ENCODE data around the gene LRRFIP1. TPM values are rescaled to one million over a fixed set of nuclear protein-coding genes. Genes with fewer than 3 reads are reported as not detected.

LRRFIP1 gene
- total RNA-seq, 1 donor from 2014 or later, result 33.6 TPM

DNA sequence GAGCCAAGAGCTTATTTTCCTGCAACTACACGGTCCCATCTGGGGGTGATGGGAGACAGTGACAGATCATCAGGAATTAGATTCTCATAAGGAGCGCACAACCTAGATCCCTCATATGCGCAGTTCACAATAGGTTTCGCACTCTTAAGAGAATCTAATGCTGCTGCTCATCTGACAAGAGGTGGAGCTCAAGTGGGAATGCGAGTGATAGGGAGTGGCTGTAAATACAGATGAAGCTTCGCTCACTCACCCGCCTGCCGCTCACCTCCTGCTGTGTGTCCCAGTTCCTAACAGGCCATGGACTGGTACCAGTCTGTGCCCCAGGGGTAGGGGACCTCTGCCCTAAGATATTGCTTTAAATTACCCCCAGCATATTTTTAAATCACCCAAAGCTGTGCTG lies 10.8 kb downstream of the LRRFIP1 start:
- no peak for DNase-seq (ENCODE audit: low spot score)
- no peak for ATAC-seq

DNA sequence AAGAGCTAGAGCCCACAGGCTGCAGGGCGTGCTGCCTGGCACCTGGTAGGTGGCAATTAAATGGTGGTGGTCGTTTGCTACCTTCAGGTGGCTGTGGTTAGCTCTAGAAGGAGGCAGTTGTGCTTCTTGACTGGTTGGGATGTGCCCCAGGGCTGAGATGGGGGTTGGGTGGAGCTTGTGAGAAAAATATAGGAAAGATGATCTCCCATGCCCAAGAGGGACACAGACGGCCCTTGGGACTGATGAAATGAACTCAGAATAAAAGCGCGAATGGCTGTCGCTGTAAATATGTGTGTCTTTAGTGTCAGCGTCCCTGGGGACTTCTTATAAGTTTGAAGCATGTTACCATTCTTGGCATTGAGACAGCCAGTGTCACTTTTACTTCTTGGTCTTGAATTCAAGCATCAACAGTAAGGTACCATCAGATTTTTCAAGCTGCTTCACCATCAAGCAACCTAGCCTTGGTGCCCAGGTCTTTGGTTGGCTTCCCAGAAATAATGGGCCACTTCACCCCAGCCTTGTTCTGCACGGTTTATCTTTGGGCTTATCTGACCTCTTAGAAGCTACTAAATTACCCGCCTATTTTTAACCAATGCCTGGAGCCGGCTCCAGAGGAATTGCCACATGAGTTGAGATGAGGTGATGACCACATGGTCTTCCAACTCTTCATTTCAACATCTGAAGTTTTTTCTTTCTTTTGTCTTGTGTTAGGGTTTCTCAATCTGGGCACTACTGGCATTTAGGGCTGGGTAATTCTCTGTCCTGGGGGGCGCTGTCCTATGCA lies 11.9 kb downstream of the LRRFIP1 start:
- DNase-seq (ENCODE audit: low spot score) (no peak), ATAC-seq (no peak)

DNA sequence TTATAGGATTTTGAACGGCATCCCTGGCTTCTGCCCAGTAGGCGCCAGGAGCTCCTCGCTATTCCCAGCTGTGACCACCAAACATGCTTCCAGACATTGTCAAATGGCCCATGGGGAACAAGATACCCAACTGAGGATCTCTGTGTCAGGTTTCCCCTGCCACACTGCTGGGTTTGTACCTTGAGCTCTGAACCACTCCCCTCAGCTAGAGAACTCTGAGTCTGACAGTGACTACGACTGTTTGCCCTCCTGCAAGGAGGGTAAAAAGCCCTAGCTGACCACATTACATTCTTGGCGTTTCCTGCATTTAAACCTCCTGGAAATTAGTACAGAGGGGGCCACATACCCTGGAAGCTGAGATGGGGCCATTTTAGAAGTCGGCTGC lies 12.4 kb downstream of the LRRFIP1 start:
- DNase-seq (ENCODE audit: low spot score) (no peak), ATAC-seq (no peak)

DNA sequence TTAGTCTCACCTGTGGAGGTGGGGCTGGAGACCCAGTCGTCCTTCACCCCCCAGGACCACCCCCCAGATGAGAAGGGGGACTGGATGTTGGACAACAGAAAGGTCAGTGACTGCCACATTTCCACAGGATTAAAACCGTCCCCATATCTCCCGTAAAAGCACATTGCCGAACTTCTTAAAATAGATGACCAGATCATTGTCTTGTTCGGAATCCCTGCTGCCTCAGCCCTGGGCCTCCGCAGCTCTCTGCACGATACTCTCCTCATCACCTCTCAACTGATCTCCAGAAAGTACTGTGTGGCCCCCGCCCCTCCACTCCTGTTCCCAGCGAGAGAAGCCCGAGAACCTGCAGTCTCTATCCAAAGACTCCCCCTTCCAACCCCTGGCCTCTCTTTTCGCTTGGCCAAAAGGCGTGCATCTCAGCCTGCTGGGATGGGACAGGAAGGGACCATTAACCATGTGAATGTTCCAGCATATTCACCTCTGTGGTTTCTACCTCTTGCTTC lies 13.2 kb downstream of the LRRFIP1 start:
- DNase-seq (ENCODE audit: low spot score) (no peak), ATAC-seq (no peak)

DNA sequence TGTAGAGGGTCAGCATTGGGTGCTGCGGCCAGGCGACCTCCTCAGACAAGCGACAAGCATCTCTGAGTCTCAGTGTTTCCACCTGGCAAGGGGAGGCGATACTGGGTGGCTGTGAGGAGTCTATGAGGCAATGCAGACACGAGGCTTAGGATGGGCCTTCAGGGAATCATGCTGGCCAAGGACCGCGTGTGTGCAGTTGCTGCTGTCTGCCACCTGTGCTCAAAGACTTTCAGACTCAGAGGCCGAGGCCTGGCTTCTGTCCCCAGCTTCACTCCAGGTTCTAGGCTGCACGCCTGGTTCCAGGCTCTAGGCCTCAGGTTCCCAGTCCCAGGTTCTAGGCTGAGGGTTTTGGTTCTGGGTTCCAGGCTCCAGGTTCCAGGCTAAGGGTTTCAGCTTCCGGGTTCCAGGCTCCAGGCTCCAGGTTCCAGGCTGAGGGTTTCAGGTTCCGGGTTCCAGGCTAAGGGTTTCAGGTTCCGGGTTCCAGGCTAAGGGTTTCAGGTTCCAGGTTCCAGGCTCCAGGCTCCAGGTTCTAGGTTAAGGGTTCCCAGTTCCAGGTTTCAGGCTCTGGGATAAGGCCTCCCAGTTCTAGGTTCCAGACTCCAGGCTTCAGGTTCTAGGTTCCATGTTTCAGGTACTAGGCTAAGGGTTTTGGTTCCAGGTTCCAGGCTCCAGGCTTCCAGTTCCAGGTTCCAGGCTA lies 14.8 kb downstream of the LRRFIP1 start:
- no peak for ATAC-seq
- DNase-seq (ENCODE audit: low spot score), result no peak

DNA sequence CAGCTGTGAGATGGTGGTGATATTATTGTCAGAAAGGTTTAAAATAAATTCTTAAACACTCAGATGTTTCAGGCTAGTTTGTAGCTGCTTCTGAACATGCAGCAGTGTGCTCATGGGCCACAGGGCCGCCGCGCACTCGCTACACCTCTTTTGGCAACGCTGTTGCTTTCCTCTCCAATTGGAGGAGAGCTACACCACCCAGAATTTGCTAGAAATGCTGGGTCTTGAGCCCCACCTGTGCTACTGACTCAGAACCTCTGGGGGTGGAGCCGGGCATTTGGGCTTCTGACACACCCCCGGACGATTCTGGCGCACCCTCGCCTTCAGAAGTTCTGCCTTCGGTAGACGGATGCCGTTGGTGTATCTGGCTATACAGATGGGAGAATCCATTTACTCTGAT lies 15.7 kb downstream of the LRRFIP1 start:
- no peak for ATAC-seq
- no peak for DNase-seq (ENCODE audit: low spot score)

DNA sequence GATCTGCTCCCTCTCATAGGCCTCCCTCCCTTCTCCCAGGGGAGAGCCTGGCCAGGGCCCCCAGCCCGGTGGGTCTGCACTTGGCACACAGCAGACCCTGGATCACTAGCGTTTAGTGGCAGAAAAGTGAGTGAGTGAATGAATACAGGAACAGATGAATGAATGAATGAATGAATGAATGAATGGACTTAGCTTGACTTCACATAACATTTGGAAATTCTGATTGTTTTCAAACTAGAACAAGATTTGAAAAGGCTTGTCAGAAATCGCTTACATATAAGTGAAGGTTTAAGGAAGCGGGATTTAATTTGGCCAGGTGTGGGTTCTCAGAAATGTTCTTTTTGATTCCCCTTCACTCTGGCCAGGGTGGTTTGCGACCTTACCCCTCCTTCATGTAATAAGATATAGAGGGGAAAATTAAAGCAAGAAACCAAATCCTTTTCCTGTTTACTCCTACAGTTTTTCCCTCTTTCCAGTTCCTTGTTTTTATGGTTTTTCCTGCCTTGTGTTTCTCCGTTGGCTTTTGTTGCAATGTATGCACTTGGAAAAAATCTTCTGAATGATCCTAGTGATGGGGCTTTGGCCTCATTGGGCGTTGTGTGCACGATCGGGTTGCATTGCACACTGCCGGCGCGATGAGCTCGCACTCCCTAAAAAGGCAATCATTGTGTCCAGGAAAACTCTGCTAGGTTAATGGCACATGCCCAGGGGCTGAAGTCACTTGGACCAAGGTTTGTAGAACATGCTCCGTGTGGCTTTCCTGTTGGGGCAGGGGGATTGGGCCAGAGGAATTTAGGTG lies 16.4 kb downstream of the LRRFIP1 start:
- ATAC-seq (no peak), DNase-seq (ENCODE audit: low spot score) (no peak)

DNA sequence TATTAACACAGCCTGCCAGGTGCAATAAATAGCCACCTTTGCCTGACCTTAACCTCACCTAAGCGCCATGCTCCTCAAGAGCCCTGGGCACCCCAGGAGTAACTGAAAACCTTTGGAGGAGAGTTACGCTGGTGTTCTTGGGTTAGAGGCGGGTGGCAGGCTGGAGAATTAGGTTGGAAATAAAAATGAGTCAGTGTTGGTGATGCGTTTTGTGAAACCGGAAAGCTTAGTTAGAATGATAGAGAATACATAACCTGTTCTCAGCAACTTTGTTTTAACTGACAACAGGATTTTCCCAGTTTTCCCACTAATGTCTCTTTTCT lies 17.0 kb downstream of the LRRFIP1 start:
- DNase-seq (ENCODE audit: low spot score), result no peak
- ATAC-seq, result no peak

DNA sequence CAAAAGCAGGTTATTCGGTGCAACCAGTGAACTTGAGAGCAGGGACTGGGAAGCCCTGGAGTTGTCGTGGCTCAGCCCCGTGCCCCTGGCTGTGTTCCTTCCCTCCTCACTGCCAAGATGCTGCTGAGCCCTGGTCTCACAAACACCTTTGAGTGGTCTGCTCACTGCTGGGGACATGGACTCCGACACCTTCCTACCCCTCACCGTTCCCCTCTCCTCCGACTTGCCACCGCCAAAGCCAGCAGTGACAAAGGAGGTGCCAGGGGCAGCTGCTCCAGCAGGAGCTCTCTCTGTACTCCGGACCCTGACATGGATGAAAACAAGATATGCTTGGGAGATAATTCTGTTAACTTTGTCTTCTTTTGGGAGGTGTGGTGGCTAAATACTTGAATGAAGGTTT lies 17.9 kb downstream of the LRRFIP1 start:
- DNase-seq (ENCODE audit: low spot score) (no peak), ATAC-seq (no peak)

DNA sequence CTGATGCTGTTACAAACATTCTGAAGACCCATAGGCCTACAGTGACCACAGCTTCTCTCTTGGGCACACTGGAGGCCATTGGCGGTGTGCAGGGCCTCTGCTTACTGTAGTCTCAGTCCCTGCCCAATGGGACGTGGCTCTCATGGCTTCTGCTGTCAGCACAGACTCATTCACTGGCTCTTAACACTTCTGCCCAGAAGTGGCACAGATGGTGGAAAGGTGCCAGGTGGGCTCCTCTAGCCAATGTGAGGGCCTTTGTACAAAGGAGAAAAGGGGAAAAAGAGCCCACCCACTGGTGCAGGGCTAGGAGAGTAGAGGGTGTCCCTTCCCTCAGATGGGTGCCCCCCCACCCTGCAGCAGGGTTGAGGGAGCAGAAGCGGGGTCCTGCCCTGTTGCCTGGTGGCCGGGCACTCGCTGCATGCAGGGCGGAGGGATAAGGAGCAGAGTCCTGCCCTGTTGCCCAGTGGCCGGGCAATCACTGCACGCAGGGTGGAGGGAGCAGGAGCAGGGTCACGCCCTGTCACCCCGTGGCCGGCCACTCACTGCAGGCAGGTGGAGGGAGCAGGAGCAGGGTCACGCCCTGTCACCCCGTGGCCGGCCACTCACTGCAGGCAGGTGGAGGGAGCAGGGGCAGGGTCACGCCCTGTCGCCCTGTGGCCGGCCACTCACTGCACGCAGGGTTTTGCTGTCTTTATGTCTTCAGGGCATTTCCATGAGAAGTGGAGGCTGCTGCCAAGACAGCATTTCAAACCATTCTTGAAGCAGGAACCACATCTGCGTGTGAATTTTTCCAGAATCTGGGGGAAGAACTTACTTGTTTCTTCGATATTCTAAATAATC lies 20.0 kb downstream of the LRRFIP1 start:
- no peak for DNase-seq (ENCODE audit: low spot score)
- peak; percentile 58 for ATAC-seq

DNA sequence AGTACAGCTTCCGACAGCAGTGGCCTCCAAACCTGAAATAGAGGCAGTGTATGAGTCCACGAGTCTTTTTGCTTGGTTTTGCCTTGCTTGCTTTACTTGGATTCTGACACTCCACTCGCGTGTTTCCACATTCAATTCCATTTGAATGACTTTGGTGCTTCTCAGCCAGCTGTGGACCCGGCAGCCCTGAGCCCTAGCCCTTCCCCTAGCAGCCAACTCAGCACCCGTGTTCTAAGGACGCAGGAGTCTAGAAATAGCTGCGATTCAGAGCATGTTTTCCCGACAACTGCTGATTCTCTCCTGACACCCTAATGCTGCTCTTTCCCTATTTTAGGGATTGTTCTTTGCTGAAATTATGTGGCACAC lies 20.6 kb downstream of the LRRFIP1 start:
- ATAC-seq, result no peak
- DNase-seq (ENCODE audit: low spot score), result no peak

DNA sequence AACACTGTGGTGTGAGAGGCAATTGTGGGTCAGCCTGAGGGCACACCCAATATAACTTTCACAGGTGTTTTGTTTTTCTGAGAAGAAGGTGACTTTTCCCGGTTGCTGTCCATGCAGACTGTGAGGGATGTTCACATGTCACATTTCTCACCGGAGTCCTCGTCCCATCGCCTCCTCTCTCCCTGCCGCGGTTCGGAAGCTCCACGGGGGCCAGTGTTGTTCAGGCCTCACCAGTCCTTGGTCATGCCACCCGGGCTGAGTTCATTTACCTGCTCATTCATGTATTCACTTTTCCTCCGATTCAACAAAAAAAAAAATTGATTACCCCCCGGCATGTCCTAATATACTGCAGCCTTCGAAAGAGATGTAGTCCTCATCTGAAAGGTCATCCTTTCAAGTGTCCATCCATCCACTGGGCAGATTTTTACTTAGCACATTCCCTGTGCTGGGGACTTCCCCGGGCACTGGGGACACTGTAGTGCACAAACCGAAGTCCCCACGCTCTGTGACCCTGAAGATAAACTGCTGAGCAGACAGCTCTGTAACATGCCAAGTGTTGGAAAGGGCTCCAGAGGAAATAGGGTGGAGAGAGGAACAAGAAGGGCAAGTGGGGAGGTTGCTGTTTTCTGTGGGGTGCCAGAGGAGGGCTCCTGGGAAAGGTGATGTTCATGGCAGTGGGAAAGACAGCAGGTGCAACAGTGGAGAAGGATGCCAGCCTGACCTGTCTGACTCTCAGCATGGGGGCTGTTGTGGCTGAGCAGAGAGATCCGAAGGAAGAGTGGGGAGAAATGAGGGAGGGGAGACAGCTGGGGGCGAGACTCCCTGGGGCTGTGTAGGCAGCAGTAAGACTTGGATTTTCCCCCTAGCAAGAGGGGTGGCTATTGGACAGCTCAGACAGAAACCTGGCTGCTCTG lies 22.4 kb downstream of the LRRFIP1 start:
- no peak for ATAC-seq
- DNase-seq (ENCODE audit: low spot score), result no peak

DNA sequence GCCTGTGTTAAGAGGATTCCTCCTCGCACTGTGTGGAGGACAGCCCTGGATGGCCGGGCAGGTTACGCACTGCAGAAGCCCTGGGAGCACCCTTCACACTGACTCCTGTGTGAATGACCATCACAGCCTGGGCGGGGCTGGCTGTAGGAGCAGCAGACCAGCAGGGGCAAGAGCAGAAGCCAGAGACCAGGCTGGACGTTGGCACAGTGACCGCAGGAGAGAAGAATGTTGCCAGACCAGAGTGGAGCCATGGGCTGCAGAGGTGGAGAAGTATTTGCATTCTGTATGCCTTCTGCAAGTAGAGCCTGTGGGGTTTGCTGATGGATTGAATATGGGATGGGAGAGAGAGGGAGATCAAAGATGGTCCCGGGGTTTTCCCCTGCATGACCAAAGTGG lies 23.1 kb downstream of the LRRFIP1 start:
- DNase-seq (ENCODE audit: low spot score), result no peak
- ATAC-seq, result peak; percentile 5

DNA sequence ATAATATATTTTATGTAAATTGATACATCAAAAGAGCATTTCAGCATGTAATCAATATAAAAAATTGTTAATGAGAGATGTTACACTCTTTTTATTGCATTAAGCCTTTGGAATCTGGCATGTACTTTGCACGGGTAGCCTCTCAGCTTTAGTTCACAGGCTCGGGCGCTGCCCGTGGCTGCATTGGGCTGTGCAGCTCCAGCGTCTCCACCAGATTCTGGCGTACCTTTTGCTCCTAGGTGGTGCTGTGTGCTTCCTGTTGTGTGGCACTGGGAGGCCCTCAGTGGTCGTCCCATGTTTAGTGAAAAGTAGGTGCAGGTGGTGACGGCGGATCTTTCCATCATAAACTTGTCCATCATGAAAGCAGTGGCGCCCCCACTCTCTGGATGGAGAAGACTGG lies 24.4 kb downstream of the LRRFIP1 start:
- DNase-seq (ENCODE audit: low spot score), result no peak
- peak; percentile 53 for ATAC-seq

DNA sequence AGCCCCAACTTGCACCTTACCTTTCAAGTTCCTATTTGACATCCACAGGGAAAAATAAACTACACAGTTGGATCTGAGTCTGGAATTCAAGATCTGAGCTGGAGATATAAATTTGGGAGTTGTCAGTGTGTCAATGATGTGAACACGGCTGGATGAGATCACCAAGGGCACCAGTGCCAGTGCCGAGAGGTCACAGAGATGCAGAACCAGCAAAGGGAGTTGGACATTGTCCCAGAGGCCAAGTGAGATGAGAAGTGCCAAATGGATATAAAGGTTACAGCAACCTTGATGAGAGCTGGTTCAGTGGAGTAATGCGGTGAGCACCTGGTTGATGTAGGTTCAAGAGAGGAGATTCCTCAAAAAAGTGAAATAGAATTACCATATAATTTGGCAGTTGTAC lies 24.8 kb downstream of the LRRFIP1 start:
- peak; percentile 90 for ATAC-seq
- peak; percentile 83 for DNase-seq (ENCODE audit: low spot score)

DNA sequence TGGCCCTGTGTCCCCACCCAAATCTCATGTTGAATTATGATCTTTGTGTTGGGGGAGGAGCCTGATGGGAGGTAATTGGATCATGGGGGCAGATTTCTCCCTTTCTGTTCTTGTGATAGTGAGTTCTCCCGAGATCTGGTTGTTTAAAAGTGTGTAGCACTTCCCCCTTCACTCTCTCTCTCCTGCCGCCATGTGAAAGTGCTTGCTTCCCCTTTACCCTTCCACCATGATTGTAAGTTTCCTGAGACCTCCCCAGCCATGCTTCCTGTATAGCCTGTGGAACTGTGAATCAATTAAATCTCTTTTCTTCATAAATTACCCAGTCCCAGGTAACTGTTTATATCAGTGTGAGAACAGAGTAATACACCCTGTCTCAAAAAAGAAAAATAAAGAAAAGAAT lies 25.5 kb downstream of the LRRFIP1 start:
- no peak for ATAC-seq
- DNase-seq (ENCODE audit: low spot score), result no peak

DNA sequence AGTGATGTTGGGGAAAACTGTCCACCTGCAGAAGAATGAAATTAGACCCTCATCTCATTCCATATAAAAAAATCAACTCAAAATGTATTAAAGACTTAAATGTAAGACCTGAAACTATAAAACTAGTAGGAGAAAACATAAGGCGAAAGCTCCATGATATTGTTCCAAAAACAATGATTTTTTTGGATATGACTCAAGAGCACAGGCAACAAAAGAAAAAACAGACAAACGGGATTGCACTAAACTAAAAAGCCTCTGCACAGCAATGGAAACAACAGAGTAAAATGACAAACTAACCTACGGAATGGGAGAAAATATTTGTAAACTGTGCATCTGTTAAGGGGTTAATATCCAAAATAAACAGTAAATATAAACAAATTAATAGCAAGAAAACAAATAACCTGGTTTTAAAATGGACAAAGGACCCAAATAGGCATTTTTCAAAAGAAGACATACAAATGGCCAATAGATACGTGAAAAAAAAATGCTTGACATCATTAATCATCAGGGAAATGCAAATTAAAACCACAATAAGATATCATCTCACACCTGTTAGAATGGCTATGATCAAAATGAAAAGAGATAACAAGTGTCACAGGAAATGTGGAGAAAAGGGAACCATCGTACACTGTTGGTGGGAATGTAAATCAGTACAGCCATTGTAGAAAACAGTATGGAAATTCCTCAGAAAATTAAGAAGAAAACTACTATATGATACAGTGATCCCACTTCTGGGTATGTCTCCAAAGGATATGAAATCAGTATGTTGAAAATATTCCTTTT lies 26.6 kb downstream of the LRRFIP1 start:
- DNase-seq (ENCODE audit: low spot score), result no peak
- no peak for ATAC-seq

DNA sequence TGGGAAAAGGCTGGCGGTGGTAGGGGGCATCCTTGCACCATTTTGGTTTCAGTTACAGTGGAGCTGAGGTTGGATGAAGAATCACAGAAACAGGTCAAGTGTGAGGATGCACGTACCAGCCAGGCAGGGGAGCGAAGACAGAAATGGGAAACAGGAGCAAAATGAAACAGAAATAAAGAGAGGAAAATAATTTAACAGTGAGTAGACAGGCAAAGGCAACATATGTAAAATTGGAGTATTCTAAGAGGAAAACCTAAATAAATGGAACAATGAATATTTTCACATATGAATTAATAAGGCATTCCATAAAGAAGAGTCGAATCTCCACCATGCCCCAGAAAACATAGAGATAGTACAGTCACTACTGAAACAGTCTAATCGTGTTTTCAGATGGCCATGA lies 29.7 kb downstream of the LRRFIP1 start:
- DNase-seq (ENCODE audit: low spot score), result no peak
- no peak for ATAC-seq

DNA sequence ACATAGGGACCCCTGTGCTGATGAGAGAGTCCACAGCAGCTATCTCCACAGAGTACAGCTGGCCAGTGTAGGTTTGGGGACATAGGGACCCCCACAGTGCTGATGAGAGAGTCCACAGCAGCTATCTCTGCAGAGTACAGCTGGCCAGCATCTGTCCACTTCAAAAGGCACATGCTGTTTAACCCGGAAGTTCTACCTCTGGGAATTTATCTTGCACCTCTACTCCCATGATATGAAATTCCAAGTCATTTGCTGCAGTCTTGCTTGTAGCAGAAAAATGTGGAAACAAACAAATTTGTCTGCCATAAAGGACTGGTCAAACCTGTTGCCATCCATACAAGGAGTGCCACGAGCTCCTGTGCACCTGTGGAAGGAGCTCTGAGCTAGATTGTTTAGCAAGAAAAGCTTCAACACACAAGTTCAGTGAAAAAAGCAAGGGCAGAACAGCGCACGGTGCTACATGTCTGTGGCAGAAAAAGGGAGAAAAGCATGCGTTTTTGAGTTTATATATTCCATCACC lies 33.1 kb downstream of the LRRFIP1 start:
- ATAC-seq (no peak), DNase-seq (ENCODE audit: low spot score) (no peak)

Data from left lobe of liver (tissue), 2 donors.